GM12878 (cell line): Measurements from ENCODE around the gene TTC5. TPM values are rescaled to one million over a fixed set of nuclear protein-coding genes. Genes with fewer than 3 reads are reported as not detected.

Experiments used
- CBX5 ChIP-seq: sonication (generic); IDR thresholded peaks from 2 replicates; pipeline ENCODE4 v1.6.1; 2016; ENCODE audit warnings: low read depth, moderate library complexity, mild to moderate bottlenecking, inconsistent platforms
- CHD1 ChIP-seq: IDR thresholded peaks from 2 replicates; pipeline ENCODE4 v1.6.1; 2012; ENCODE audit warnings: low read depth, low read length, improper control_type of control experiment
- CREB1 ChIP-seq: IDR thresholded peaks from 2 replicates; pipeline ENCODE4 v1.6.1; 2012; ENCODE audit warnings: low read depth, mild to moderate bottlenecking, inconsistent platforms
- CTCF ChIP-seq, 3 experiments: IDR thresholded peaks in 2 of 3; conservative IDR thresholded peaks in 1 of 3; 2 replicates each; pipeline ENCODE4 v1.5.1; 2011; ENCODE audit warnings: low read depth in 3 of 3, low read length in 3 of 3, mild to moderate bottlenecking in 3 of 3, control low read depth in 2 of 3, moderate library complexity in 2 of 3, inconsistent platforms in 1 of 3, mixed read lengths in 1 of 3; ENCODE audit not compliant: control insufficient read depth in 2 of 3, insufficient read depth in 1 of 3; ENCODE audit errors: extremely low read depth in 1 of 3
- CUX1 ChIP-seq: IDR thresholded peaks from 2 replicates; pipeline ENCODE4 v1.6.1; 2012; ENCODE audit warnings: improper control_type of control experiment, low read depth, low read length; ENCODE audit not compliant: insufficient replicate concordance
- GATAD2B ChIP-seq: fragments of 450-650 bp; conservative IDR thresholded peaks from 2 replicates; pipeline ENCODE4 v1.6.1; 2017; ENCODE audit warnings: low read depth, mild to moderate bottlenecking, moderate library complexity
- HCFC1 ChIP-seq: fragments of 150-350 bp; IDR thresholded peaks from 2 replicates; pipeline ENCODE4 v1.6.1; 2014; ENCODE audit warnings: low read length
- IRF4 ChIP-seq: IDR thresholded peaks from 2 replicates; pipeline ENCODE4 v1.6.1; 2011; ENCODE audit warnings: low read depth, low read length
- KAT2A ChIP-seq: conservative IDR thresholded peaks from 2 replicates; pipeline ENCODE4 v1.6.1; 2011; ENCODE audit warnings: low read depth, low read length; ENCODE audit not compliant: control insufficient read depth
- KDM1A ChIP-seq: fragments of 200-600 bp; sonication (generic); IDR thresholded peaks from 2 replicates; pipeline ENCODE4 v1.6.1; 2016; ENCODE audit warnings: borderline replicate concordance
- MEF2B ChIP-seq: fragments of 450-650 bp; IDR thresholded peaks from 2 replicates; pipeline ENCODE4 v1.6.1; 2018; ENCODE audit warnings: mild to moderate bottlenecking, moderate library complexity; ENCODE audit not compliant: partially characterized antibody, poor library complexity, severe bottlenecking
- MLLT1 ChIP-seq: fragments of 450-650 bp; IDR thresholded peaks from 2 replicates; pipeline ENCODE4 v1.6.1; 2016; ENCODE audit warnings: mild to moderate bottlenecking
- MTA2 ChIP-seq: fragments of 450-650 bp; IDR thresholded peaks from 2 replicates; pipeline ENCODE4 v1.6.1; 2016; ENCODE audit warnings: low read depth, mild to moderate bottlenecking, moderate library complexity
- POLR2A ChIP-seq: IDR thresholded peaks from 2 replicates; pipeline ENCODE4 v1.6.1; 2011; ENCODE audit warnings: low read depth, mild to moderate bottlenecking, low read length
- RAD51 ChIP-seq: fragments of 450-650 bp; IDR thresholded peaks from 2 replicates; pipeline ENCODE4 v1.6.1; 2016; ENCODE audit warnings: moderate library complexity, mild to moderate bottlenecking, inconsistent platforms
- RB1 ChIP-seq: fragments of 450-650 bp; formaldehyde crosslinking; IDR thresholded peaks from 2 replicates; pipeline ENCODE4 v1.6.1; 2017; ENCODE audit warnings: mild to moderate bottlenecking, borderline replicate concordance
- RFX5 ChIP-seq: IDR thresholded peaks from 2 replicates; pipeline ENCODE4 v1.6.1; 2011; ENCODE audit warnings: low read depth, low read length, improper control_type of control experiment
- SIN3A ChIP-seq: IDR thresholded peaks from 2 replicates; pipeline ENCODE4 v1.6.1; 2012; ENCODE audit warnings: low read depth, low read length, improper control_type of control experiment
- STAT1 ChIP-seq: fragments of 450-650 bp; conservative IDR thresholded peaks from 2 replicates; pipeline ENCODE4 v1.6.1; 2014; ENCODE audit warnings: antibody characterized with exemption, mild to moderate bottlenecking
- TARDBP ChIP-seq: IDR thresholded peaks from 2 replicates; pipeline ENCODE4 v1.6.1; 2016; ENCODE audit warnings: borderline replicate concordance
- TBL1XR1 ChIP-seq: IDR thresholded peaks from 2 replicates; pipeline ENCODE4 v1.6.1; 2012; ENCODE audit warnings: low read depth, low read length, improper control_type of control experiment
- polyA plus RNA-seq, 11 experiments: library from polyadenylated mRNA; depleted of rRNA in 4 of 11; unstranded in 6 of 11; stranded (reverse) in 5 of 11; fragments of >200 nt; fragmentation: Nextera tagmentation in 4 of 11; fragmentation: Illumina TruSeq in 1 of 11; extraction: Ambion mirVana in 4 of 11; extraction: Trizol in 1 of 11; gene quantifications; 1 replicate in 1 of 11; 2 replicates in 10 of 11; pipeline versions ENCODE4 v1.2.1 to v1.2.3, GENCODE V29; 2011 to 2016; ENCODE audit warnings: inconsistent platforms in 2 of 11, missing spikeins in 2 of 11, low read depth in 1 of 11
- total RNA-seq, 4 experiments: library from RNA; depleted of rRNA in 3 of 4; stranded (reverse); fragments of >200 nt in 3 of 4; fragmentation: Illumina TruSeq in 1 of 4; extraction: Trizol in 1 of 4; gene quantifications; 2 replicates each; pipeline versions ENCODE4 v1.2.1 to v1.2.3, GENCODE V29; 2013 to 2021

TTC5 gene
- total and polyA plus RNA-seq, 10 of the 15 experiments (the other 5 are each of a cell fraction or from before 2014, with no cell fraction given): 6.9 to 21.6 (median 13.5) TPM

GRCh38 chr14:20305265-20306078 lies at the start of gene TTC5 (continued):
- no peak for TF ChIP-seq CUX1
- no peak for TF ChIP-seq RAD51
- no peak for TF ChIP-seq RFX5
- 0 out of 2 replicates have a peak, but pooled peaks have one; percentile 19 for TF ChIP-seq TBL1XR1
- TF ChIP-seq RB1: no peak; the same call in 1 of the 2 replicates
- 0 out of 2 replicates have a peak, but pooled peaks have one; percentile 44 for TF ChIP-seq IRF4
- TF ChIP-seq SIN3A: peak; percentile 87; the same call in 1 of the 2 replicates
- peak; percentile 70; the same call in 1 of the 2 replicates for TF ChIP-seq TARDBP
- no peak for TF ChIP-seq GATAD2B
- peak; percentile 87; the same call in 1 of the 2 replicates for TF ChIP-seq MLLT1
- TF ChIP-seq MTA2: 0 out of 2 replicates have a peak, but pooled peaks have one; percentile 30
- TF ChIP-seq HCFC1: peak; percentile 59
- TF ChIP-seq CHD1: no peak
- no peak for TF ChIP-seq KDM1A
- peak; percentile 54 for TF ChIP-seq POLR2A
- TF ChIP-seq CTCF (IDR thresholded peaks at IDR 0.05 in 2 of 3, conservative IDR thresholded peaks at IDR 0.05 in 1 of 3; ENCODE audit: control insufficient read depth in 2 of 3, extremely low read depth in 1 of 3, insufficient read depth in 1 of 3, low read depth in 3 of 3, low read length in 3 of 3): peak; percentile 87 to 96 (median 96); a peak in 5 of 6 replicates
- TF ChIP-seq CREB1: peak; percentile 54; the same call in 1 of the 2 replicates
- no peak for TF ChIP-seq MEF2B
- peak; percentile 96; the same call in 1 of the 2 replicates for TF ChIP-seq STAT1
- TF ChIP-seq CBX5: no peak
- no peak for TF ChIP-seq KAT2A
